ENCODE measurements around the gene ZNF132. TPM values are rescaled to one million over a fixed set of nuclear protein-coding genes. Genes with fewer than 3 reads are reported as not detected.
A peak's percentile ranks its signal among the peaks of the same experiment; 100 is the strongest.
"Not testable (repeated sequence)": the region's sequence is repeated elsewhere in the genome, so short reads cannot be mapped to it uniquely, and the experiment has no call there.

Gene ZNF132
- total RNA-seq, 2 experiments from 2014 or later = 3.3 to 4.4 TPM

GRCh38 chr19:58476498-58477015 is 36.6 kb upstream of the ZNF132 start:
- no peaks in the 10 kb centered on the region for H3K9me3 Mint-ChIP-seq (ENCODE audit: low read depth)
- peaks cover 14% of the 10 kb centered on the region for H3K4me1 Mint-ChIP-seq
- CTCF ChIA-PET = interaction anchor here (0.6 kb wide), 1 partner anchor 12 kb away, joined by 4 read pairs; no protein-coding TSS in a partner anchor
- DNase-seq = peak; percentile 43
- peak overlapping the region; percentile 83 for H3K4me3 Mint-ChIP-seq
- peak overlapping the region; percentile 84 for H3K27ac Mint-ChIP-seq
- intact Hi-C loops (cut with DNase I, micrococcal nuclease) = loop anchor here (1.0 to 5.0 kb wide), 17 partner anchors 12 to 198 kb away; partner anchors contain the start of genes MZF1 (in 2 of the 2), RPS5 (in 2 of the 2), ZBTB45 (in 2 of the 2) and TRIM28 (in 1 of the 2)
- POLR2A ChIA-PET = interaction anchor here (0.6 kb wide), 1 partner anchor 13 kb away, joined by 5 read pairs; no protein-coding TSS in a partner anchor
- H3K27me3 Mint-ChIP-seq = no peaks in the 10 kb centered on the region
- peak; percentile 0 for ATAC-seq
- H3K36me3 Mint-ChIP-seq (ENCODE audit: low read depth) = peaks cover 4% of the 10 kb centered on the region

GRCh38 chr19:58475714-58476497 is 36.0 kb upstream of the ZNF132 start, which contains the start of gene ZNF446:
ZNF446 (plus strand) TSS chr19:58476352; CDS start chr19:58477219, 867 bp downstream.
- H3K4me1 Mint-ChIP-seq = peaks cover 14% of the 10 kb centered on the region
- peak; percentile 98 for DNase-seq
- peak; percentile 92 for ATAC-seq
- peaks cover 4% of the 10 kb centered on the region for H3K36me3 Mint-ChIP-seq (ENCODE audit: low read depth)
- peak within 1 kb of the TSS; percentile 83 for H3K4me3 Mint-ChIP-seq
- H3K27ac Mint-ChIP-seq = peak within 1 kb of the TSS; percentile 96
- CTCF ChIA-PET = no interaction called here
- POLR2A ChIA-PET = interaction anchor here (0.7 to 1.0 kb wide), 4 partner anchors 13 to 44 kb away, joined by 3 to 7 read pairs (median 3); partner anchors contain the start of genes ZBTB45 and ZNF132
- no peaks in the 10 kb centered on the region for H3K9me3 Mint-ChIP-seq (ENCODE audit: low read depth)
- no peaks in the 10 kb centered on the region for H3K27me3 Mint-ChIP-seq
- intact Hi-C loops (cut with DNase I, micrococcal nuclease) = loop anchor here (1.0 to 5.0 kb wide), 22 partner anchors 9 to 198 kb away; partner anchors contain the start of genes MZF1 (in 2 of the 2), RPS5 (in 2 of the 2), ZBTB45 (in 2 of the 2) and ZNF324B (in 2 of the 2)

GRCh38 chr19:58474997-58475713 is 35.2 kb upstream of the ZNF132 start:
- ChIA-PET CTCF (interaction anchor here (0.7 kb wide), 1 partner anchor 166 kb away, joined by 4 read pairs; no protein-coding TSS in a partner anchor), POLR2A (interaction anchor here (0.7 to 1.0 kb wide), 4 partner anchors 14 to 45 kb away, joined by 3 to 7 read pairs (median 3); partner anchors contain the start of genes ZBTB45 and ZNF132)
- Mint-ChIP-seq H3K27ac (peak overlapping the region; percentile 96), H3K27me3 (no peaks in the 10 kb centered on the region), H3K9me3 (ENCODE audit: low read depth) (no peaks in the 10 kb centered on the region), H3K4me1 (peaks cover 14% of the 10 kb centered on the region), H3K4me3 (peak overlapping the region; percentile 83), H3K36me3 (ENCODE audit: low read depth) (peaks cover 4% of the 10 kb centered on the region)
- intact Hi-C loops (cut with DNase I, micrococcal nuclease) = loop anchor here (1.0 to 5.0 kb wide), 10 partner anchors 8 to 170 kb away; partner anchors contain the start of genes ERVK3-1 (in 1 of the 2), RPS5 (in 1 of the 2), ZBTB45 (in 1 of the 2) and ZNF324 (in 1 of the 2)
- DNase-seq = no peak
- peak; percentile 2 for ATAC-seq

- intact Hi-C loops (cut with DNase I, micrococcal nuclease) = loop anchor here in 1 of 2 experiments (2.0 kb wide), 1 partner anchor 14 kb away; no protein-coding TSS in a partner anchor
- Mint-ChIP-seq H3K36me3 (ENCODE audit: low read depth) (peaks cover 7% of the 10 kb centered on the region), H3K4me1 (peaks cover 14% of the 10 kb centered on the region), H3K27me3 (no peaks in the 10 kb centered on the region), H3K27ac (peak overlapping the region; percentile 51), H3K9me3 (ENCODE audit: low read depth) (no peaks in the 10 kb centered on the region), H3K4me3 (peak overlapping the region; percentile 11)
- ChIA-PET CTCF (interaction anchor here (0.7 kb wide), 1 partner anchor 166 kb away, joined by 4 read pairs; no protein-coding TSS in a partner anchor), POLR2A (no interaction called here)
- DNase-seq (no peak), ATAC-seq (no peak)
These were observed 34.5 kb upstream of the ZNF132 start for GRCh38 chr19:58474291-58474996.

GRCh38 chr19:58473775-58474174 is 33.8 kb upstream of the ZNF132 start:
- peaks cover 5% of the 10 kb centered on the region for H3K36me3 Mint-ChIP-seq (ENCODE audit: low read depth)
- H3K27ac Mint-ChIP-seq = no peak overlapping the region
- DNase-seq (no peak), ATAC-seq (no peak)
- POLR2A ChIA-PET = no interaction called here
- no peaks in the 10 kb centered on the region for H3K27me3 Mint-ChIP-seq
- CTCF ChIA-PET = no interaction called here
- peaks cover 17% of the 10 kb centered on the region for H3K4me1 Mint-ChIP-seq
- H3K4me3 Mint-ChIP-seq = no peak overlapping the region
- intact Hi-C loops (cut with DNase I, micrococcal nuclease) = loop anchor here in 1 of 2 experiments (2.0 kb wide), 1 partner anchor 15 kb away; no protein-coding TSS in a partner anchor
- no peaks in the 10 kb centered on the region for H3K9me3 Mint-ChIP-seq (ENCODE audit: low read depth)

- POLR2A ChIA-PET = no interaction called here
- no peaks in the 10 kb centered on the region for H3K9me3 Mint-ChIP-seq (ENCODE audit: low read depth)
- H3K27ac Mint-ChIP-seq = no peak overlapping the region
These were observed 31.8 kb upstream of the ZNF132 start for GRCh38 chr19:58471736-58472135.

GRCh38 chr19:58470837-58471543 is 31.0 kb upstream of the ZNF132 start:
- H3K27ac Mint-ChIP-seq; H3K36me3 Mint-ChIP-seq (ENCODE audit: low read depth); CTCF ChIA-PET; intact Hi-C loops (cut with DNase I, micrococcal nuclease); H3K27me3 Mint-ChIP-seq; POLR2A ChIA-PET; ATAC-seq; H3K4me3 Mint-ChIP-seq; DNase-seq; H3K9me3 Mint-ChIP-seq (ENCODE audit: low read depth): not testable (repeated sequence)
- peaks cover 30% of the 10 kb centered on the region for H3K4me1 Mint-ChIP-seq

More at GRCh38 chr19:58471736-58472135, 31.8 kb upstream of the ZNF132 start:
- Mint-ChIP-seq H3K4me1 (peaks cover 27% of the 10 kb centered on the region), H3K36me3 (ENCODE audit: low read depth) (peaks cover 8% of the 10 kb centered on the region), H3K27me3 (no peaks in the 10 kb centered on the region), H3K4me3 (no peak overlapping the region)
- CTCF ChIA-PET = interaction anchor here (0.5 kb wide), 1 partner anchor 627 kb away, joined by 3 read pairs; no protein-coding TSS in a partner anchor
- intact Hi-C loops (cut with DNase I, micrococcal nuclease) = no loop called here
- DNase-seq (no peak), ATAC-seq (no peak)

GRCh38 chr19:58469241-58470013 is 29.5 kb upstream of the ZNF132 start:
- DNase-seq = no peak
- ATAC-seq = no peak
- H3K4me3 Mint-ChIP-seq = peak overlapping the region; percentile 86
- H3K9me3 Mint-ChIP-seq (ENCODE audit: low read depth) = no peaks in the 10 kb centered on the region
- H3K36me3 Mint-ChIP-seq (ENCODE audit: low read depth) = peaks cover 8% of the 10 kb centered on the region
- H3K27me3 Mint-ChIP-seq = peaks cover 2% of the 10 kb centered on the region
- peaks cover 23% of the 10 kb centered on the region for H3K4me1 Mint-ChIP-seq
- intact Hi-C loops (cut with DNase I, micrococcal nuclease) = no loop called here
- ChIA-PET POLR2A (interaction anchor here (1.0 kb wide), 1 partner anchor 110 kb away, joined by 3 read pairs; no protein-coding TSS in a partner anchor), CTCF (interaction anchor here (0.6 kb wide), 1 partner anchor 21 kb away, joined by 3 read pairs; no protein-coding TSS in a partner anchor)
- no peak overlapping the region for H3K27ac Mint-ChIP-seq

- DNase-seq (no peak), ATAC-seq (no peak)
- Mint-ChIP-seq H3K27ac (peak overlapping the region; percentile 47), H3K27me3 (peaks cover 2% of the 10 kb centered on the region), H3K9me3 (ENCODE audit: low read depth) (no peaks in the 10 kb centered on the region), H3K4me3 (peak overlapping the region; percentile 86), H3K36me3 (ENCODE audit: low read depth) (peaks cover 10% of the 10 kb centered on the region), H3K4me1 (peaks cover 22% of the 10 kb centered on the region)
- ChIA-PET CTCF (interaction anchor here (0.7 kb wide), 1 partner anchor 96 kb away, joined by 3 read pairs; no protein-coding TSS in a partner anchor), POLR2A (no interaction called here)
- intact Hi-C loops (cut with DNase I, micrococcal nuclease) = no loop called here
These were observed 28.4 kb upstream of the ZNF132 start for GRCh38 chr19:58468216-58468839.

Data from activated CD4-positive, alpha-beta T cell treated with anti-CD3 and anti-CD28 coated beads for 36 hours (primary cell).